ENCODE measurements around the gene SSH2. TPM values are rescaled to one million over a fixed set of nuclear protein-coding genes. Genes with fewer than 3 reads are reported as not detected.

The SSH2 gene
- total RNA-seq, 6 donors from 2014 or later: 55.4 to 82.9 (median 67.8) TPM

DNA sequence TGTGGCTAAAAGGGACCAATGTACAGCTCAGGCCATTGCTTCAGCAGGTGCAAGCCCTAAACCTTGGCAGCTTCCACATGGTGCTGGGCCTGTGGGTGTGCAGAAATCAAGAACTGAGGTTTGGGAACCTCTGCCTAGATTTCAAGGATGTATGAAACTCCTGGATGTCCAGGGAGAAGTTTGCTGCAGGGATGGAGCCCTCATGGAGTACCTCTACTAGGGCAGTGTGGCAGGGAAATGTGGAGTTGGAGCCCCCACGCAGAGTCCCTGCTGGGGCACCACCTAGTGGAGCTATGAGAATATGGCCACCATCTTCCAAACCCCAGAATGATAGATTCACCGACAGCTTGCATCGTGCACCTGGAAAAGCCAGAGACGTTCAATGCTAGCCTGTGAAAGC lies 24.4 kb upstream of the SSH2 start:
- DNase-seq: no peak
- Histone ChIP-seq H3K27me3 (no peaks in the 10 kb centered on the region), H3K4me3 (no peak overlapping the region), H3K4me1 (no peaks in the 10 kb centered on the region), H3K27ac (no peak overlapping the region), H3K9me3 (peaks cover 0 to 8% (median 2%) of the 10 kb centered on the region in 4 donors), H3K36me3 (no peaks in the 10 kb centered on the region)
- TF ChIP-seq POLR2AphosphoS5 (IDR thresholded peaks at IDR 0.05): no peak
- TF ChIP-seq, protein P1, sequence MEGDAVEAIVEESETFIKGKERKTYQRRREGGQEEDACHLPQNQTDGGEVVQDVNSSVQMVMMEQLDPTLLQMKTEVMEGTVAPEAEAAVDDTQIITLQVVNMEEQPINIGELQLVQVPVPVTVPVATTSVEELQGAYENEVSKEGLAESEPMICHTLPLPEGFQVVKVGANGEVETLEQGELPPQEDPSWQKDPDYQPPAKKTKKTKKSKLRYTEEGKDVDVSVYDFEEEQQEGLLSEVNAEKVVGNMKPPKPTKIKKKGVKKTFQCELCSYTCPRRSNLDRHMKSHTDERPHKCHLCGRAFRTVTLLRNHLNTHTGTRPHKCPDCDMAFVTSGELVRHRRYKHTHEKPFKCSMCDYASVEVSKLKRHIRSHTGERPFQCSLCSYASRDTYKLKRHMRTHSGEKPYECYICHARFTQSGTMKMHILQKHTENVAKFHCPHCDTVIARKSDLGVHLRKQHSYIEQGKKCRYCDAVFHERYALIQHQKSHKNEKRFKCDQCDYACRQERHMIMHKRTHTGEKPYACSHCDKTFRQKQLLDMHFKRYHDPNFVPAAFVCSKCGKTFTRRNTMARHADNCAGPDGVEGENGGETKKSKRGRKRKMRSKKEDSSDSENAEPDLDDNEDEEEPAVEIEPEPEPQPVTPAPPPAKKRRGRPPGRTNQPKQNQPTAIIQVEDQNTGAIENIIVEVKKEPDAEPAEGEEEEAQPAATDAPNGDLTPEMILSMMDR (IDR thresholded peaks at IDR 0.05): peak in 1 of 6 experiments; percentile 9
- ATAC-seq (ENCODE audit: low FRiP score in 2 of 2): no peak
- 73 to 93% methylated on average over 3 to 4 of the region's 4 CpGs for WGBS, 2 donors

DNA sequence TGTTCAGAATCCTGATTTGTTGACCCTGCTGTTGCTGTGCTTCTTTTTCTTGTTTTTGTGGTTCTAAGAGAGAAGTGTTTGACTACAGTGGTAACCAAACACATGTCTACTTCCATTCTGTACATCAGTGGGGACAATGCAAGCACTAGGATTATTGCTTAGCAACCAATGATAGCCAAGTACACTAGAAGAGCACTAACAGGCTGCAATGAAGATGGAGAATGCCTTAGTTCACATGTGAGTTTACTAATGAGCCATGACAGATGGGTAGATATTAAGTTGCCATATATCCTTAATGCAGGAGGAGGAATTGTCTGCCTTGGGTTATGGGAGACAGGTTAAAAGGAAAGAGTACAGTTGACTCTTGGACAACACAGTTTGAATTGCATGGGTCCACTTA lies 19.7 kb upstream of the SSH2 start:
- Histone ChIP-seq H3K9me3 (peaks cover 0 to 8% (median 2%) of the 10 kb centered on the region in 4 donors), H3K27me3 (no peaks in the 10 kb centered on the region), H3K36me3 (no peaks in the 10 kb centered on the region), H3K4me3 (no peak overlapping the region), H3K27ac (no peak overlapping the region), H3K4me1 (no peaks in the 10 kb centered on the region)
- no peak for TF ChIP-seq POLR2AphosphoS5 (IDR thresholded peaks at IDR 0.05)
- TF ChIP-seq POLR2A (IDR thresholded peaks at IDR 0.05): no peak
- no peak for TF ChIP-seq EP300 (IDR thresholded peaks at IDR 0.05)
- TF ChIP-seq, protein P1 (IDR thresholded peaks at IDR 0.05): no peak
- ATAC-seq (ENCODE audit: low FRiP score in 2 of 2) (no peak), DNase-seq (no peak)

DNA sequence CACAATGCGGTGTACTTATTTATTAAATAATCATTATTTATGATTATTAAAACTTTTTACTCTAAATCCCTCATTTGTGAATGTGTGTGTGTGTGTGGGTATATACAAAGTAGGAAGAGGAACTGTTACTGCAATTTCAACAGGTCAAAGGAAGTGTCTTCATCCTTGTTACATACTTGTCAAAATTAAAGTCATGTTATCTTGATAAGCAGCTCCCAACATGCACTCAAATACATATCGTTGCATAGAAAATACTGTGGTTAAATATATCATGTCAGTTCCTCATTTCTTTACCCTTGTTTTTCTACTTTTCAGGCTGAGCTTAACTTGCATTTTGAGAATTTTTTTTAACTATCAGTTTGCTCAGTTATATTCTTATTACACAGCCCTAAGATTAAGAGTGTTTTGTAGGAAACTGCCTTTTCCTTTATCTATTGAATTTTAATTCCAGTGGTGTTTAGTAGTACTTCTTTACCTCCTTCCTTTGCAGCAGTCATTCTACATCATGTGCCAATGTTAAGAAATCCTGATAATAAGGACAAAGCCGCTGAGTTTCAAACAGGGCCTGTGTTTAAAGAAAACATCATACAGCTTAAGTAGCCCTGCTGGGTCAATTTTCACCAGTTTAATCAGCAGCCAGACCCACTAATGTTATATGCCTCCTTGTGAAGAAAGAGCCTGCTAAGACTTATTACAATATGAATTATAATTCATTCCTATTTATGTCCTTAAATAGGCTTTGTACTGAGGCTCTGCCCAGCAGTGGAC lies 18.6 kb upstream of the SSH2 start:
- H3K27me3 ChIP-seq: no peaks in the 10 kb centered on the region
- no peak for ATAC-seq (ENCODE audit: low FRiP score in 2 of 2)
- no peak overlapping the region for H3K4me3 ChIP-seq
- no peak for TF ChIP-seq POLR2AphosphoS5 (IDR thresholded peaks at IDR 0.05)
- TF ChIP-seq, protein P1 (IDR thresholded peaks at IDR 0.05): no peak
- no peak for TF ChIP-seq EP300 (IDR thresholded peaks at IDR 0.05)
- no peak for TF ChIP-seq POLR2A (IDR thresholded peaks at IDR 0.05)
- no peaks in the 10 kb centered on the region for H3K9me3 ChIP-seq
- 52 to 57% methylated on average over 3 of the region's 3 CpGs for WGBS, 2 donors
- H3K36me3 ChIP-seq: no peaks in the 10 kb centered on the region
- no peaks in the 10 kb centered on the region for H3K4me1 ChIP-seq
- no peak for DNase-seq
- no peak overlapping the region for H3K27ac ChIP-seq

DNA sequence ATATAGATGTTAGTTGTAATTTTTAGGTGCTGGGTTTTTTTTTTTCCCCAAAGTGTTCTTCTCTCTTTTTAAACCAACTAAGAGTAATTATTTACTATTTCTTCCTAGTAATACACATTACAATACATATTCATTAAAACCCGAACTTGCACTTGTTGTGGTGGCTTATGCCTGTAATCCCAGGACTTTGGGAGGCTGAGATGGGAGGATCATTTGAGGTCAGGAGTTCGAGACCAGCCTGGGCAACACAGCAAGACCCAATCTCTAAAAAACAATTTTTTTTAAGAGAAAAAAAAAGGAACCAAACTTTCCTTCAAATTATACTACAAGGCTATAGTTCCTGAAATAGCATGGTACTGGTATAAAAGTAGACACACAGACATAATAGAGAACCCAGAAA lies 15.3 kb upstream of the SSH2 start:
- no peak overlapping the region for H3K4me3 ChIP-seq
- H3K9me3 ChIP-seq: no peaks in the 10 kb centered on the region
- H3K27ac ChIP-seq: no peak overlapping the region
- H3K4me1 ChIP-seq: no peaks in the 10 kb centered on the region
- no peaks in the 10 kb centered on the region for H3K27me3 ChIP-seq
- TF ChIP-seq POLR2AphosphoS5 (IDR thresholded peaks at IDR 0.05): no peak
- TF ChIP-seq EP300 (IDR thresholded peaks at IDR 0.05): no peak
- TF ChIP-seq, protein P1 (IDR thresholded peaks at IDR 0.05): no peak
- TF ChIP-seq POLR2A (IDR thresholded peaks at IDR 0.05): no peak
- ATAC-seq (ENCODE audit: low FRiP score in 2 of 2) (no peak), DNase-seq (no peak)
- WGBS, 2 donors: 92 to 94% methylated on average over 2 of the region's 2 CpGs
- no peaks in the 10 kb centered on the region for H3K36me3 ChIP-seq

DNA sequence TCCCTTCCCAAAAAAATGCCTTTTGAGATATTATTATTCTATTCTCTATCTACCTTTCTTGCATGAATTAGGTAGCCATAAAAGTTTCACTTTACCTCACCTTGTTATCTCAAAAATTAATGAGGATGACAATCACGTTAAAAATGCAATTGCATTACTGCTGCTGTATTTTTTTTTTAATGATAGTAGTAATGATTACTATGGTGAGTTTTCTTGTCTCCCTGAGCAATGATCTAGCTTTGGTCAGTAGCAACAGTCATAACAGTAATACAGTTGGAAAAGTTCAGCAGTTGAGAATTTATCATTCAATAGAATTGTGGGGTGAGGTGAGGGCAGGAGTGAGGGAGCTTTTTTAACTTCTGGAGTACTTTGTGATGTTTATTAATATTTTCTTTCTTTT lies 11.3 kb upstream of the SSH2 start, which contains the start of gene EFCAB5:
TSS of gene EFCAB5 (plus strand) at position 301 of the 400 bp plus-strand sequence. CDS start 163 bp downstream, outside the sequence.
- Histone ChIP-seq H3K27ac (no peak within 1 kb of the TSS), H3K27me3 (no peaks in the 10 kb centered on the region), H3K4me3 (no peak within 1 kb of the TSS), H3K9me3 (no peaks in the 10 kb centered on the region), H3K4me1 (no peaks in the 10 kb centered on the region), H3K36me3 (no peaks in the 10 kb centered on the region)
- ATAC-seq (ENCODE audit: low FRiP score in 2 of 2) (no peak), DNase-seq (no peak)
- no peak for TF ChIP-seq EP300 (IDR thresholded peaks at IDR 0.05)
- TF ChIP-seq POLR2A (IDR thresholded peaks at IDR 0.05): no peak
- TF ChIP-seq, protein P1 (IDR thresholded peaks at IDR 0.05): no peak
- TF ChIP-seq POLR2AphosphoS5 (IDR thresholded peaks at IDR 0.05): no peak
- 77 to 93% methylated on average over 1 of the region's 1 CpG for WGBS, 2 donors
